Kidney epithelial cell (primary cell): ENCODE measurements around the gene ESD. TPM values are rescaled to one million over a fixed set of nuclear protein-coding genes. Genes with fewer than 3 reads are reported as not detected.

ENCODE experiments used
- DNase-seq: peaks from one replicate; pipeline ENCODE4 v3.0.0-alpha.2; 2010; ENCODE audit warnings: low read depth
- H3K27me3 ChIP-seq: 2 replicates; pipeline ENCODE4 v1.6.0; 2011; ENCODE audit warnings: low read length; ENCODE audit not compliant: control insufficient read depth, insufficient read depth
- H3K36me3 ChIP-seq: 2 replicates; pipeline ENCODE4 v1.5.1; 2011; ENCODE audit warnings: low read length; ENCODE audit not compliant: control insufficient read depth, insufficient read depth
- H3K4me3 ChIP-seq: 2 replicates; pipeline ENCODE4 v1.5.1; 2011; ENCODE audit warnings: low read depth, mild to moderate bottlenecking, control low read depth, low read length
- CTCF ChIP-seq: IDR thresholded peaks from 2 replicates; pipeline ENCODE4 v1.5.1; 2011; ENCODE audit warnings: mild to moderate bottlenecking, moderate library complexity, low read length, control low read depth, inconsistent platforms; ENCODE audit not compliant: insufficient read depth, poor library complexity, severe bottlenecking
- total RNA-seq: library from RNA; depleted of rRNA; stranded (reverse); fragments of >200 nt; gene quantifications from 2 replicates; pipeline ENCODE4 v1.2.3, GENCODE V29; 2015

ESD gene, protein sequence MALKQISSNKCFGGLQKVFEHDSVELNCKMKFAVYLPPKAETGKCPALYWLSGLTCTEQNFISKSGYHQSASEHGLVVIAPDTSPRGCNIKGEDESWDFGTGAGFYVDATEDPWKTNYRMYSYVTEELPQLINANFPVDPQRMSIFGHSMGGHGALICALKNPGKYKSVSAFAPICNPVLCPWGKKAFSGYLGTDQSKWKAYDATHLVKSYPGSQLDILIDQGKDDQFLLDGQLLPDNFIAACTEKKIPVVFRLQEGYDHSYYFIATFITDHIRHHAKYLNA
- 128 and 131 TPM in 2 replicates for total RNA-seq

DNA sequence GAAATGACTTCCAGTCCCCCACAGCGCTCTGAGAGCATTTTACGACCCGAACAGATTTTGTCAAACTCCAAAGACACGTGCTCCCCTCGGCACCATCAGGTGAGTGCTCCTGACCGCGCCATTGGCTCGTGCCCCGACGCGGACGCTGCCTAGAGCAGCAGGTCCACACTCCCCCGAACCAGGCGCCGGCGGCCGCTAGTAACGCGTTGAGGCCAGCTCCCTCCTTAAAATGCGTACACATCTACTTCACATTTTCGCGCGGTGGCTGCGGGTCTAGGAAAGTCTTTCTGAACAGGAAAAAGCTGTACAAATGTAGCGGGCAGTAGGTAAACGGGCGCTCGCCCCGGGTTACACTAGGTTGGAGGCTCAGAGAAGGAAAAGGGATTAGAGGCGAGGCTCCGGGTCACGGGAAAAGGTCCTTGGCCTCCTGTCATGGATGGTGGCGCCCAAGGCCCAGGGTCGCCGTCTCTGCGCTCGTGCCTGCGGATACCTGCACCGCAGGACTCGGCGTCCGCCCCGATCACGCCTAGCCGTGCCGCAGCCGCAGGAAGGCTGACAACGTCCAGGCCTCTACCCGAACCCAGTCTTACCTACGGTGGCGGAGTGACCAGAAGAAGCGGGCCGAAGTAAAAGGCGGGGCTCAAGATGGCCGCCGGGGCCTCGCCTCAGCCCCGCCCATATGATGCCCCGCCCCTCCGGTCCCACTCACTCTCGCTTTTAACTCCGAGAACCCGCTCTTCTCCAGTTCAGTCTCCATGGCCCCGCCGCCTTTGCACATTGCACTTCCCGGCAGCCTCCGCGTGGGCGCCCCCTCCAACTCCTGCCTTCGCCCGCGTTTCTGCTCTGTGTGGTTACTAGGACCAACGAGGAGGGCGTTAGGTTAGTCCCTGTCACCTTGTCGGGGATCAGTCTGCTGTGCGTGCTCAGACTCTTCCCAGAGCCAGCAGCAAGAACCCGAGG is at the start of gene ESD:
Gene ESD, minus strand, starts transcription at position 647 of the 960 bp plus-strand sequence. CDS start 5,748 bp downstream, outside the sequence.
- H3K4me3 ChIP-seq = peak within 1 kb of the TSS; percentile 68
- no peaks in the 10 kb centered on the region for H3K27me3 ChIP-seq
- no peak for TF ChIP-seq CTCF
- H3K36me3 ChIP-seq = no peaks in the 10 kb centered on the region
- peak; percentile 66 for DNase-seq

- TF ChIP-seq CTCF = no peak
- no peaks in the 10 kb centered on the region for H3K27me3 ChIP-seq
- no peaks in the 10 kb centered on the region for H3K36me3 ChIP-seq
- no peak overlapping the region for H3K4me3 ChIP-seq
- no peak for DNase-seq
These were observed 49.8 kb upstream of the ESD start for GRCh38 chr13:46846726-46847125.

DNA sequence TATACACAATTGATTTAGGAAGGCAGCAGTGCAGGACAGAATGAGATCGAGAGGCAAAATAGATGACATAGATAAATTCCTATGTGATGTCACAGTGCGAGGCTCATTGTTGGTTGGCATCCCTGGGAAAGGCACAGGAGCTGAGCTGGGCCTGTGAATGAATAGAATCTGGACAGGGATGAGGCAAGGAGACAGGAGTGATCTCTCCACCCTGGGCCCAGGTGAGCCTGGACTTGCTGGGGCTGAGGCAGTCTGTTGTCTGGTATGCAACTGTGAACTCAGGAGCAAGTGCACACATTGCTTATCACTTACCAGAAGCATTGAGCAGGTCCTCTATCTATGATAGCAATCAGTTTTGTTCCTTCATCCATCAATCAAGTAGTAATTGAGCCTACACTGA is 48.2 kb upstream of the ESD start:
- no peak for TF ChIP-seq CTCF
- H3K4me3 ChIP-seq = no peak overlapping the region
- DNase-seq = no peak
- H3K27me3 ChIP-seq = no peaks in the 10 kb centered on the region
- H3K36me3 ChIP-seq = no peaks in the 10 kb centered on the region

- no peak for TF ChIP-seq CTCF
- no peak for DNase-seq
- Histone ChIP-seq H3K36me3 (no peaks in the 10 kb centered on the region), H3K27me3 (no peaks in the 10 kb centered on the region), H3K4me3 (no peak overlapping the region)
These were observed 47.5 kb upstream of the ESD start for GRCh38 chr13:46844431-46844830.

DNA sequence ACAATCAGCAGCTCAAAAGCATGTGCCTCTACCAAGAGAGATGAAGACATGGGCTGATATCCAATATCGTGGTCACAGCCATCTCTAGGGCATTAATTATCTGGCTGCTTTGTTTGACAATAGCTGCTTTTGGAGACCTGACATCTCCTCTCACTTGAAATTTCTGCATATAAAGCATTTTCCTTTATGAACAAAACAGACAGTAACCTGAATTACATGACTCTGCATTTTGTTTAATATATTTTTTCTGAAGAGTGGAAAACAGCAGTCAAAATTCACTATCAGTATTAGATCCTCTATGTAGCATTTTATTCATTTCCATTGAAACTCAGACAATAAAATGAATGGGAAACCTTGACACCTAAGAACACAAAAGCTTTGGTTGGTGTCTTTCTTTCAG is 42.4 kb upstream of the ESD start:
- H3K27me3 ChIP-seq = no peaks in the 10 kb centered on the region
- TF ChIP-seq CTCF = no peak
- no peak for DNase-seq
- no peak overlapping the region for H3K4me3 ChIP-seq
- no peaks in the 10 kb centered on the region for H3K36me3 ChIP-seq
